Keratinocyte (primary cell): ENCODE results near the gene FAHD1. TPM values are rescaled to one million over a fixed set of nuclear protein-coding genes. Genes with fewer than 3 reads are reported as not detected.

ENCODE experiments used
- DNase-seq: peaks from one replicate; pipeline ENCODE4 v3.0.0-alpha.2; 2011; ENCODE audit warnings: low read depth, missing footprints, low spot score
- FAIRE-seq: peaks from 2 replicates; lab custom pipeline; 2011; peaks lifted over from hg19 to GRCh38; lab: Jason Lieb, UNC
- H2AFZ ChIP-seq: 2 replicates; pipeline ENCODE4 v1.6.0; 2012; ENCODE audit warnings: low read length, control low read depth, inconsistent platforms; ENCODE audit not compliant: control insufficient read depth
- H3K27ac ChIP-seq: 2 replicates; pipeline ENCODE4 v1.5.1; 2011; ENCODE audit warnings: low read length; ENCODE audit not compliant: control insufficient read depth, insufficient read depth
- H3K27me3 ChIP-seq: 3 replicates; pipeline ENCODE4 v1.6.0; 2011; ENCODE audit warnings: low read length; ENCODE audit not compliant: control insufficient read depth, insufficient read depth; ENCODE audit errors: extremely low read depth
- H3K36me3 ChIP-seq, 2 experiments: 2 replicates in 1 of 2; 3 replicates in 1 of 2; pipeline ENCODE4 v1.5.1; 2011; ENCODE audit warnings: low read length in 2 of 2, mild to moderate bottlenecking in 1 of 2; ENCODE audit not compliant: control insufficient read depth in 2 of 2, insufficient read depth in 2 of 2; ENCODE audit errors: extremely low read depth in 1 of 2
- H3K4me1 ChIP-seq: 3 replicates; pipeline ENCODE4 v1.5.1; 2011; ENCODE audit warnings: low read length; ENCODE audit not compliant: control insufficient read depth, insufficient read depth; ENCODE audit errors: extremely low read depth
- H3K4me2 ChIP-seq: 3 replicates; pipeline ENCODE4 v1.6.0; 2011; ENCODE audit warnings: low read depth, low read length; ENCODE audit not compliant: control insufficient read depth, insufficient read depth; ENCODE audit errors: extremely low read depth
- H3K4me3 ChIP-seq, 3 experiments: fragments of 200-600 bp in 1 of 3; sonication (generic) in 1 of 3; 2 replicates in 2 of 3; 3 replicates in 1 of 3; pipeline ENCODE4 v1.5.1; 2011 to 2016; ENCODE audit warnings: low read length in 3 of 3, mild to moderate bottlenecking in 3 of 3, control low read depth in 2 of 3, inconsistent platforms in 1 of 3, low read depth in 1 of 3, mixed read lengths in 1 of 3, mixed run types in 1 of 3, moderate library complexity in 1 of 3; ENCODE audit not compliant: control insufficient read depth in 2 of 3, insufficient read depth in 2 of 3; ENCODE audit errors: extremely low read depth in 1 of 3
- H3K79me2 ChIP-seq: 2 replicates; pipeline ENCODE4 v1.6.0; 2012; ENCODE audit warnings: low read length; ENCODE audit not compliant: control insufficient read depth, insufficient read depth
- H3K9ac ChIP-seq: 3 replicates; pipeline ENCODE4 v1.6.0; 2011; ENCODE audit warnings: low read length; ENCODE audit not compliant: control insufficient read depth, insufficient read depth; ENCODE audit errors: extremely low read depth
- H3K9me1 ChIP-seq: 3 replicates; pipeline ENCODE4 v1.6.0; 2011; ENCODE audit warnings: low read length; ENCODE audit not compliant: control insufficient read depth, insufficient read depth; ENCODE audit errors: extremely low read depth
- H3K9me3 ChIP-seq: 2 replicates; pipeline ENCODE4 v1.5.1; 2012; ENCODE audit warnings: low read depth, low read length; ENCODE audit not compliant: control insufficient read depth
- H4K20me1 ChIP-seq: 3 replicates; pipeline ENCODE4 v1.6.0; 2011; ENCODE audit warnings: low read length; ENCODE audit not compliant: control insufficient read depth, insufficient read depth; ENCODE audit errors: extremely low read depth
- CTCF ChIP-seq, 3 experiments: IDR thresholded peaks in 1 of 3; conservative IDR thresholded peaks in 1 of 3; optimal IDR thresholded peaks in 1 of 3; 2 replicates in 2 of 3; 3 replicates in 1 of 3; pipeline versions ENCODE3 to v1.5.1; 2011; ENCODE audit warnings: low read length in 3 of 3, mild to moderate bottlenecking in 3 of 3, moderate library complexity in 2 of 3, control low read depth in 1 of 3, inconsistent platforms in 1 of 3; ENCODE audit not compliant: insufficient read depth in 2 of 3; ENCODE audit errors: extremely low read depth in 1 of 3
- EZH2 ChIP-seq: IDR thresholded peaks from one replicate; pipeline ENCODE4 v1.6.1; 2012; ENCODE audit warnings: inconsistent platforms, mild to moderate bottlenecking, low read length, moderate library complexity
- dilution Hi-C: fragments of 300-500 bp; cut with MboI; formaldehyde crosslinking; loops from one replicate; pipeline ENCODE4 v1.7.0; 2020; ENCODE audit warnings: low sequenced_read_pairs; ENCODE audit not compliant: extremely low pct_ligation_motif_present
- polyA plus RNA-seq, 5 experiments: library from polyadenylated mRNA; depleted of rRNA in 3 of 5; stranded (reverse) in 3 of 5; stranded (forward) in 1 of 5; unstranded in 1 of 5; fragments of >200 nt; gene quantifications; 1 replicate in 1 of 5; 2 replicates in 3 of 5; 3 replicates in 1 of 5; pipeline versions ENCODE4 v1.2.1 to v1.2.3, GENCODE V29; 2011 to 2012; ENCODE audit warnings: missing spikeins in 2 of 5, low read depth in 1 of 5, low replicate concordance in 1 of 5

Gene FAHD1
- polyA plus RNA-seq, 1 donor (not counting 4 experiments of a cell fraction or from before 2014, with no cell fraction given): 29.4 TPM

GRCh38 chr16:1787322-1788094 is 39.5 kb upstream of the FAHD1 start:
- H4K20me1 ChIP-seq: peaks cover 3% of the 10 kb centered on the region
- H3K27me3 ChIP-seq: no peaks in the 10 kb centered on the region
- peaks cover 22% of the 10 kb centered on the region for H3K4me1 ChIP-seq
- no peak overlapping the region for H3K4me2 ChIP-seq
- no peaks in the 10 kb centered on the region for H3K9me3 ChIP-seq
- H3K79me2 ChIP-seq: peaks cover 41% of the 10 kb centered on the region
- dilution Hi-C loops: no loop called here
- H3K4me3 ChIP-seq: no peak overlapping the region
- DNase-seq (no peak), FAIRE-seq (no peak)
- H3K27ac ChIP-seq: no peak overlapping the region
- TF ChIP-seq CTCF (optimal IDR thresholded peaks at IDR 0.05 in 1 of 3, IDR thresholded peaks at IDR 0.05 in 1 of 3, conservative IDR thresholded peaks at IDR 0.05 in 1 of 3; ENCODE audit: extremely low read depth in 1 of 3, insufficient read depth in 2 of 3, low read length in 3 of 3): no peak
- no peak for TF ChIP-seq EZH2
- H2AFZ ChIP-seq: no peak overlapping the region
- no peak overlapping the region for H3K9ac ChIP-seq
- peaks cover 0 to 11% of the 10 kb centered on the region in 2 experiments for H3K36me3 ChIP-seq
- no peaks in the 10 kb centered on the region for H3K9me1 ChIP-seq

DNA sequence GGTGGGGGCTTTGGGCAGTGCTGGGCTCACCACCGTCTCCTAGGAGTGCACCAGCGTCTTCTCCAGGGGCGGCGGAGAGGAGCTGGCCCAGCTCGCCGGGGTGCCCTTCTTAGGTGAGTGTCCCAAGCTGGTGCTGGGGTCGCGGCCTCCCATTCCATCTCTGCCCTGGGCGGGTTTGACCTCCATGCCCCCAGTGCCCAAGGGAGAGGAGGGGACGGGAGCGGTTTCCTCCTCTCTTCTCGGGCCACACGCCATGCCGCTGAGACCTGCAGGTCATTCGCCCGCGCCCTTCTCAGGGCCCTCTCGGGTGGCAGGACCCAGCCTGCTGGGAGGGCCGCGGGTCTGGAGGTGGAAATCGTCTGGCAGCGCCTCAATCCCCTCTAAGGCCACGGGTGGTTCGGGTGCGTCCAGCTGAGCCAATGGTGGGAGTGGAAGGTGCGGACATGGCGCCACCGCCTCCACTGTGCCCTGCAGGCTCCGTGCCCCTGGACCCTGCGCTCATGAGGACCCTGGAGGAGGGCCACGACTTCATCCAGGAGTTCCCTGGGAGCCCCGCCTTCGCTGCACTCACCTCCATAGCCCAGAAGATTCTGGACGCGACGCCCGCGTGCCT is 38.8 kb upstream of the FAHD1 start:
- Histone ChIP-seq H3K9me1 (no peaks in the 10 kb centered on the region), H3K9ac (no peak overlapping the region), H3K27me3 (no peaks in the 10 kb centered on the region), H3K4me3 (no peak overlapping the region), H2AFZ (no peak overlapping the region), H3K4me1 (peaks cover 22% of the 10 kb centered on the region), H3K9me3 (no peaks in the 10 kb centered on the region), H3K36me3 (peaks cover 0 to 11% of the 10 kb centered on the region in 2 experiments), H3K79me2 (peaks cover 38% of the 10 kb centered on the region), H3K27ac (no peak overlapping the region), H4K20me1 (peaks cover 3% of the 10 kb centered on the region), H3K4me2 (no peak overlapping the region)
- FAIRE-seq (no peak), DNase-seq (no peak)
- dilution Hi-C loops: no loop called here
- TF ChIP-seq EZH2: no peak
- no peak for TF ChIP-seq CTCF (optimal IDR thresholded peaks at IDR 0.05 in 1 of 3, IDR thresholded peaks at IDR 0.05 in 1 of 3, conservative IDR thresholded peaks at IDR 0.05 in 1 of 3; ENCODE audit: extremely low read depth in 1 of 3, insufficient read depth in 2 of 3, low read length in 3 of 3)
